Activated CD8-positive, alpha-beta memory T cell treated with anti-CD3 and anti-CD28 coated beads for 4 hours (primary cell): Measurements from ENCODE around the gene TRIM17.

ENCODE experiments used
- DNase-seq, 2 donors: peaks; one replicate each; pipeline ENCODE4 v3.0.0-alpha.2; 2020; ENCODE audit warnings: low read depth in 2 of 2

The TRIM17 gene

DNA sequence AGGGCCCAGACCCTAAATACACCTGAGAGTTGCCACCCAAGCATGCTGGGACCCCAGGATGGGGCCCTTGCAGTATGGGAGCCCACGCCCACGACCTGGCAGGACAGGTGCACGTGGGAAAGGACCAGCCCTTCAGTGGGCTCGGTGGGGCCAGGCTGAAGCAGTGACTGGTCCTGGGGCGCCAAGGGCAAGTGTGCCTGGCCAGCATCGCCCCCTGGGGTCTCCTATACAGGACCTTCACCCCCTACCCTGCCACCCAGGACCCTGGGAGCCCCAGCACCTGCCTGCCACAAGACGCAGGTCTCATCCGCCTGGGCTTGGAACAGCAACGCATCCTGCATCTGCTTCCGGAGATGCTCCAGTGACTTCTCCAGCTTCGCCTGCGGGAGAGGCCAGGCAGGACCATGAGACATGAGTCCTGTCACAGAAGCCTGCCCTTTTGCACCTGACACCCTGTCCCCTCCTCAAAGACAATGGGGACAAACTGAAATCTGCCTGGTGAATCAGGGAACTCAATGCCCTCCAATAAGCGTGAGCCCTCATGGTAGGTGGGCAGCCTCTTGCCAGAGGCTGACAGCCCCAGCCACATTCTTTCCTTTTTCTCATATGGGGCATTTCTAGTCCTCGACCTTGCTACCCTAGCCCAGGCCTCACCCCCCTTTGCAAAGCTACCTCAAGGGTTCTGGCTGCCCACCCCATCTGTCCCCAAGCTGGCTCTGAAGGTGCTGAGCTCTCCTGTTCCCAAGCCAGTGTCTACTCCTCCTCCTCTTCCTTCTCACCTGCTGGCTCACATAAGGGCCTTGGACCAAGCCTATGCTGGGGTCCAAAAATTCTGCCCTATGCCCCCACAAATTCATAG lies 14.7 kb downstream of the TRIM17 start:
- DNase-seq, result no peak

DNA sequence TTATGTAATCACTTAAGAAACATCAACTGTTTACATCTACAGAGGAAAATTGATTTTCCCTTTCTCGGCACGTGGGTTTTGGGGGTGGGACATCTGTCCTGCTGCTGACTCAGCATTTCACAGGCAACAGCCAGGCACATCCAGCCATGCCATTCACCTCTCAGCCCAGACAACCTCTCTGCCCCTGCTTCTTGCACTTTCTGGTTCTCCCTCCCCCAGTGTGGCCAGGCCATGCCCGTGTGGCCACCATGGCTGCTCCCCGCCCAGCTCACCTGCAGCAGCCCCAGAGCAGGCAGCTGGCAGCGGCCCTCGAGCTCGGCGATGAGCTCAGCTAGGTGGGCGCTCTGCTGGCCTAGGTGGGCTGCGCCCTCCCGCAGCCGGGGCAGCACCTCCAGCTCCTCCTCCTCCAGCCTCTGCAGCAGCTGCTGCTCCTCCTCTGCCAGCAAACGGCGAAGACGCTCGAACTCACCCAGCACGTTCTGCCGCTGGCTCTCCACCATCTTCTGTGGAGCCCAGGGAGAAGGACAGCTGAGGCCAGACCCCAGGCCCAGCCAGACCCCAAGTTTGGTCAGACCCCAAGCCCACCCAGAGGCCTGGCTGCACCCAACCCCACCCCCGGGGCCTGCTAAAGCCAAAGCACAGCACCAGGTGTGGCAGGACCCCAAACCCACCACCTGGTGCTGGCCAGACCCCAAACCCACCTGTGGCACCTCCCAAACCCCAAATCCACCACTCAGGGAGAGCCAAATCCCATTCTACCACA lies 15.8 kb downstream of the TRIM17 start:
- no peak for DNase-seq

DNA sequence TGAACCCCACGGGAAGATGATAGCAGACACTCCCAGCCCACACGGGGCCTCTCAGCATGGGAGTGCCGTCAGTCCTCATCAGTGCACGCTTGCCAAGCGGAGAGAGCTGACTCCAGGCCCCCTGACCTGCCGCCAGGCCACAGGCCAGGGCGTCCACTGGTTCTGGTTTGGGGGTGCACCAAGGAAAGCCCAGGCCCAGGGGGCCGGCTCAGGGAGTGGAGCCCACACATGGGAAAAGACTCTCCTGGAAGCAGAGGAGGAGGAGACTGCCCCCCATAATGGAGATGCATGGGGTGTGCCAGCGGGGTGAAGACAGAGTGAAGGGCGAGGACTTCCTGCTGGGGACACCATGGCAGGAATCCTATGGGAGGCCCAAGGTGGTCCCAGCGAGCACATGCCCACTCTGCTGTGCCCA lies 16.4 kb downstream of the TRIM17 start:
- DNase-seq, result no peak

DNA sequence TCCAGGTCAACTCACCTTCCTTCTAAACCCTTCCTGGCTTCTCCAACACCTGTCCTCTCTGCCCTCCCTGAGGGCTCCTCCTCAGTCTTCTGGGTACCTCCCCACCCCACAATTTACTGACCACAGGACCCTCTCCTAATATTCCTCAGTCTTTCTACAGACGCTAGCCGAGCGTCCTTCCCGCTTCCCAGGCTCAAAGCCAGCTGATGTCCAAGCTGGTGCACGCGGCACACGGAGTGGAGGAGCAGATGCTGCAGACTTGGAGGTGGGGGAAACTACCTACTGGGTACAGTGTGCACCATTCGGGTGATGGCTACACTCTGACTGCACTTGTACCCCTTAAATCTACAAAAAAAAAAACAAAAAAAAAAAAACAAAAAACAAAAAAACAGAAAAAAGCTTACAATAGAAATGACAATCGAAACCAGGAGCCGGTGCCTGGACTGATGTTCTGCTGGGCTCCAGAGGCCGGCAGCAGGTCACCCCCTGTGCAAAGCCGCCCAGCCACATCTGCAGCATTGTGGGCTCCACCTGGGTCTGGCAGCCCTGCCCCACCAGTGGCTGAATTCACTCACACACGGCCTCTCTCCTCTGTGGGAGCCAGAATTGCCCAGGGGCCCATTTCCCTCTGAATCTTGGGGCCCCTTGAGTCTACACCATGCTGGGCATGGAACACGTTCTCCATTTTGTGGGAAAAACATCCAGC lies 17.0 kb downstream of the TRIM17 start:
- DNase-seq, result no peak

DNA sequence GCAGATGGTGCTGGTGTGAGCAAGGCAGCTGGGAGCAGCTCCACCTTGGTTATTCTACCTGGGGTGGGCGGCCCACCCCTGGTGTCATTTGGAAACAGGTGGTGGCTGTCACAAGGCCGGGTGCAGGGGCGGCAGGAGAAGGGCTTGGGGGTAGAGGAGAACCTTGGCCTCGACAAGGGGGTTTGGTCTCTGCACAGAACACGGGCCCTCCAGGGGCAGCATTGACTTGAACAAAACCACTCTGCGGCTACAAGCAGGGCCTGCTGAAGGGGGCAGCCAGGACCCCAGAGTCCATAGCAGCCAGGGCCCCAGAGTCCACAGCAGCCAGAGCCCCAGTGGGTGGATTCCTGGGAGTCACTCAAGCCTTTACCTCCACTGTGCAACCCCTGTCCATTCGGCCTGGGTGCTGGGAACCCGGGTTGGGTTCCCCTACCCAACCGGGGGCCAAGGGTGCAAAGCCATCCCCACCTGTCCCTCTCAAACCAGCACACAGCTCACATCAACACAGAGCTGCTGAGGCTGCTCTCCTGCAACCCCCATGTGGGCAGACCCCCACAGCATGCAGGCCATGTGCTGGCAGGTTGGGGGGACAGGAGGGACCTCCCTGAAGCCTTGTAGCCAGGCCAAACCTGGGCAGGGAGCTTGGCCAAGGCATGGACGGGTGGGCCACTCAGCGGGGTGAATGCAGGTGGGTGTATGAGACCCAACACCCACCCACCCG lies 17.8 kb downstream of the TRIM17 start:
- DNase-seq, result no peak

DNA sequence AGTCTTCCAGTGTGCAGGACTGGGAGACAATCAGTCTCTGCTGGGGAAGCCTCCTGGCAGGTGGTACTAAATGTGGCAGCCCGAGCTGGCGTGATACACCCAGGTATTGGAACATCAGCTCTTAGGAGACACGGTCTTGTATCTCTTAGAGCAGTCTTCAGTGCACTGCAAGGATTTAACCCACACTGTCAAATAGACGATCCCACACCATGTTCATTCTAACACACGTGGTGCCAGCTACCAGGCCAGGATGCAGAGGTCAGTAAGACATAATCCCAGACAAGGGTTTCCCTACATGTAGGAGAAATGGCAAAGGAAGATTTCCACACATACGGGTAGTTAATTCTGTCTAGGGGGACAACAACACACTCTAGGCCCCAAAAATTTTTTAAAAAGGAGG lies 18.7 kb downstream of the TRIM17 start:
- no peak for DNase-seq

DNA sequence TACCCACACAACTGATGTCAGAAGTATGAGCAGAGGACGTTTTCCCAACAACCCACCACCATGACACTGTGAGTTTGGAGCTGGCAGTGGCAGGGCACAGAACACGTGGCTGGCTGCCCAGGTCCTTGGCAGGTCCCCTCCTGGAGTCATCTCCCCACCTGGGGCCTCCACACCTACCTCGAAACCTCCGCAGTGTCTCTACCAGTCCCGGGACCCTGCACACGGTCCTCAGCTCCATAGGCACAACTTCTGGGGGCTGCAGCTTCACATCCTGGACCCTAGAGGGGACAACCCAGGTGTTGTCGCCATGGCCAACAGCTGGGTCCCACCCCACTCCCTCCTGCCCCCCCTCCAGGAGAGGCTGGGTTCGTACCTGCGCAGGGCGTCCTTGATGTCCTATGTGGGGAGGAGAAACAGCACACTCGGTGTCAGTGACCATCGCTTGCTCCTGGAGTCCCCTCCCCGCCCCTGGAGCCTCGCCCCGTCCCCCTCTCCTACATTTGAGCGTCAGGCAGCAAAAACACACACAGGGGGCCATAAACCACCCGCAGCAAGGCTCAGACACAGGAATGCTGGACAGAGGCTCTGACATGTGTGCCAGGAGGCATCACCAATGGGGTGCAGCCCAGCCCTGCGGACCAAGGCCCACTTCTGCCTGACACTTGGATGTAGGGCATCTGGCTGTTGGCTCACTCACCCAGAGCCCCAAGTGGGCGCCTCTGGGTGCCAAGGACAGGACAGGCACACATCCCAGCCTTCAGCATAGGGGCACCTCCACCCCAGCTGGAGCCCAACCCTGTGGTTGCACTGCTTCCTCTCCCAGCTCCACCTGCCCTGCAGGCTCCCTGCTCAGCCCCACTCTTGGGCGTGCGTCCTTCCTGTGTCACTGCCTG lies 19.6 kb downstream of the TRIM17 start:
- no peak for DNase-seq

DNA sequence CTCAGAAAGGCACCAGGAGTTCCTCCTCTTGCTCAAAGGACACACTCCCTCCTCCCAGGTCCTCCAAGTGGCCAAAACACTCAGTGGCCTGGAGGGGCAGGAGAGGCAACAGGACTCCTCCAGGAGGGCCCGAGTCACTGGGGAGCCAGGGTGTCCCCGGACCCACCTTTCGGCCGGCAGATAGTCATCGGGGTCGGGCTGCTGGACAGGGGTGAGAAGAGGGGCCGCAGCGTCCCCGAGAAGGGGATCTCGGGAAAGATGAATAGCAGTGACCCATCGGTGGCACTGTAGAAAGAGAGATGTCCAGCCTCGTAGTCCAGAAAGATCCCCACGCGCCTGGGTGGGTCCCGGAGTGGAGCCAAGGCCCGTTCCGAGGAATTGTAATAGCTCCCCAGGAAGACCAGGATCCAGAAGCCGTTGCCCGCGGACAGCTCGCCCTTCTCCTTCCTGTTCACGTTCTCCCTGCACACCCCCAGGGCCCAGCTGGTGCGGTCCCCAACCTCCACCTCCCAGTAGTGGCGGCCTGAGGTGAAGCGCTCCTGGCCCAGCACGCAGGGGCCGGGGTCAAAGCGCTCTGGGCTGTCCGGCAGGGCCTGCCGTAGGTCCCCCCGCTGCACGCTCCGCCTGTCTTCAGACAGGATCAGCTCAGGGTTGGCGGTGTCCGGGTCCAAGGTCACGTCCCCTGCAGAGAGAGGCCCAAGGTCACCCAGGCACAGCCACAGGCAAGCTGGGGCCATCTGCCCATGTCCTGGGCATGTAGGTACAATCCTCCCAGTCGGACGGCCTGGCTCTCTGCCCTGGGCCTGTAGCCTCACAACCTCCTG lies 21.9 kb downstream of the TRIM17 start:
- no peak for DNase-seq

DNA sequence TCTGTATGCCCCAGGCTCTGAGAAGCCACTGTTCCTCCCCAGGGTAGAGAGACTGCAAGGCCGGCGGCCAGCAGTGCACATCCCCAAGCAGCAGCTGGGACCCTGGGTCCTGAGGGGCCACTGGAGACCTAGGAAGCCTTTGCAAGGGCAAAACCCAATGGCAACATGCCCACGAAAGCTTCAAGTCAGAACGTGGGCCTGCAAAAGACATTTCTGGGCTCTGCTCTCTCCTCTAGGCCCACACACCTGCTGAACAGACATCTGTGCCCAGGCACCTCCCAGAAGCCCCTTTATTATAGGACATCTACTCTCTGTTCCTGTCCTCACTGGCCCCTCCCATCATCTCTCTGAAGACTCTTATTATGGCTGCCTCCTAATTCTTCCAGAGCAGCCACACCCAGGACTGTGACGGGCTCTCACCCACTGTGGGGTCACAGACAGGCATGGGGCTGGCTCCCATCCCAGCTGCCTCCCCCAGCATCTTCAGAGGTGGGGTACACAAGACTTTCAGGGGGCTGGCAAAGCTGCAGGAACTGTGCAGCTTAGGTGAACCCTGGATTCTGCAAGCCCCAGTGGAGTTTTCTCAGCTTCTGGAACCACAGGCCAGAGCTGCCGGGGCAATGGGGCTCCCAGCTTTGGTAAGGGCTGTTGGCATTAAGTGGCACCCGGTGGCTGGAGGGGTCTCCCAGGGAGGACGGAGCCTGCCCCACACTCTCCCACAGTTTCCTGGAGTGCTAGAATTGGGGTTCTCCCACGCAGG lies 22.7 kb downstream of the TRIM17 start:
- no peak for DNase-seq

DNA sequence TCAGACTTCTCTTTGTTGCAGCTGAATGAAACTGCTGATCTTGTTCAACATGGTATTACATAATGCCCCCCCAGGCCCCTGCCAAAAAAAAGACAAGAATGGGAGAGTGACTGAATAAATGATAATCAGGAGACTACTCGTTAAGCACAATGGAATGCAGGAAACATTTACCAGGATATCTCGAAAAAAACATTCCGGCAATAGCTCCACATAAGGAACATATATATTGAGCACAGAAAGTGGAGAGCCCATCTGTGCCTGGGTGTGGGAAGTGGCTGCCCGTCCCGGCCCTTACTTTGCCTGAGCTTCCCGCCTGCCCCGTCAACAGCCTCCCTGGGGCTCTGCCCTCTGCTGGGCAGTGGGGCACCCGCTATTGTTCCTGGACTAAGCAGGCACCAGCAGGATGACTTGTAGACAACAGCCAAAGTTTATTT lies 23.4 kb downstream of the TRIM17 start:
- no peak for DNase-seq

DNA sequence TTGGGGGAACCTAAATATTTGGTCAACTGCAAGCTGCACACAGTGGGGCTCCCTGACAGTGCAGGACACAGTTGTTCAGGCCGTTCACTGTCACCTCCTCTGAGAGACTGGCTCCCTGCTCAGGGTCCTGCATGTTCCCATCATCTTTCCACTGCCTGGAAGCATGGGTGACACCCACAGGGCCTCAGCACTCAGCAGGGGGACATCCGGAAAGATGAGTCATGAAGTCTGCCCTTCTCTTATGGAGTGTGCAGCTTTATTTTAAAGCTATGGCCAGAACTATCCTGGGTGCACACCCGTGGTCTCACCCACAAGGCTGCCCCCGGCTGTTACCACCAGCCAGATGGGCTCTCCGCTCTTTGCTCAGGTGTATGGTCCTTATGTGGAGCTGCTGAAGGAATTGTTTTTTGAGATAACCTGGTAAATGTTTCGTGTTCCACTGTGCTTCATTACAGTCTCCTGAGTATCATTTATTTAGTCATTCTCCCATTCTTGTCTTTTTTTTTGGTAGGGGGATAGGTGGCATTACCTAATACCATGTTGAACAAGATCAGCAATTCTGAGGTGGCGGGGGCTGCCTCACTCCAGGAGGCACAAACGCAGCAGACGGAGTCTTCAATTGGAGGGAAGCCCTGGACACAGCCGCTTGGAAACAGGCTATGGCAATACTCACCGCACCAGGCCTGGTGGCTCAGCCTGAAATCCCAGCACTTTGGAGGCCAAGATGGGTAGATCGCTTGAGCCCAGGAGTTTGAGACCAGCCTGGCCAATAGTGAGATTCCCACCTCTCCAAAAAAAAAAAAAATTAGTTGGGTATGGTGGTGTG lies 24.3 kb downstream of the TRIM17 start:
- no peak for DNase-seq

DNA sequence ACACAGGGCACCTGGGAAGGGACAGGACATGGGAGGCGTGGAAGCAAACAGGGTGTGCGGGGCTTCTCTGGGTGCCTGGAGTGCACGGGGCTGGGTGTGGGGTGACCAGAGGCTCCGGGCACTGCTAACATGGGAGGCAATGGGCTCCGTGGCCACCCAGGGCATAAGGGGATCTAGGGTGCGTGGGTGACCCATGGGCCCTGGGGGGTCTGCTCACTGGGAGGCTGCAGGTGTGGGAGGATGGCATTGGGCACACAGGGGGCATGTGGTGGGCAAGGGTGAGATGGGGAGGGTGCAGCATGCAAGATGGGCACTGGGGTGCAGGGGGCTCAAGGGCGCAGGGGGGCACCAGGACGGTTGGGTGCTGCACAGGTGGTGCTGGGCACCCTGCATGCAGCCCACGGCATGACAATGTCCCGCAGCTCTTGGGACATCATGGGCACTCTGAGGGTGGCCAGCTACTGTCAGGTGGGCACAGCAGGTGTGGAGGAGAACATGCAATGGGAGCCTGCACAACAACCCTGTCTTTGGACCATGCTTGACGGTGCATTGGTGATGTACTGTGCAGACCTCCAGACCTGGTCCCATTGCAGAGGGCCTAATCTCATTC lies 25.1 kb downstream of the TRIM17 start:
- no peak for DNase-seq

DNA sequence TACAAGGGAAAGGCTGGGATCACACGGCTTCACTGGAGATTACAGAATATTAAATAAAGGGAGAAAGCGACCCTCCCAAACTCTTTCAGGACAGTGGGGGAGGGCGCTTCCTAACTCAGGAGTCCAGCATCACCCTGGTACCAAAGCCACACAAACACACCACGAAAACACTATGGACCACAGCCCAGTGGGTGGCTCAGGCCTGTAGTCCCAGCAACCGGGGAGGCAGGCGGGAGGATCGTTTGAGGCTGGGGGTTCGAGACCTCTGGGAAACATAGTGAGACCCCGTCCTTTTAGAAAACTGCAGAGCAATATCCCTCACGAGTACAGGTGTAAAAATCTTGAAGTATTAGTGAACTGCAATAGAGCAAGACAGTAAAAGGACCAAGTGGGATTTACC lies 26.0 kb downstream of the TRIM17 start:
- DNase-seq, result no peak

DNA sequence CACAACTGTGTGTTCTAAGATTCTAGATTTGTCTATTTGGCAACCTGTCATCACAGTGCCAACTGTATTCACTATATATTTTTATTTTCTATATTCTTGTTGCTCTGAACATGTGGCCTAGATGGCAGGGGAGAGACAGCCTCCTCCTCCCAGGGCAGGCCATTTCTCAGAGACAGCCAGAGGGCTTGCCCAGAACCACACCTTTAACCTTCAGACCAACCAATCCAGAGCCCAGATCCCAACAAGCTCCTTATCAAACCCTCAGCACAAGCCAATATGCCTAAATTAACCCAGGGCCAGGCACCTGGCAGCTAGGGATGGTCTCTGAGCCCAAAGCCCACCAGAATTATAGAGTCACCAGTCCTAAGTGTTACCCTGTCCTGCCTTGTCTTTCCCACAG lies 29.3 kb downstream of the TRIM17 start:
- DNase-seq, result no peak

DNA sequence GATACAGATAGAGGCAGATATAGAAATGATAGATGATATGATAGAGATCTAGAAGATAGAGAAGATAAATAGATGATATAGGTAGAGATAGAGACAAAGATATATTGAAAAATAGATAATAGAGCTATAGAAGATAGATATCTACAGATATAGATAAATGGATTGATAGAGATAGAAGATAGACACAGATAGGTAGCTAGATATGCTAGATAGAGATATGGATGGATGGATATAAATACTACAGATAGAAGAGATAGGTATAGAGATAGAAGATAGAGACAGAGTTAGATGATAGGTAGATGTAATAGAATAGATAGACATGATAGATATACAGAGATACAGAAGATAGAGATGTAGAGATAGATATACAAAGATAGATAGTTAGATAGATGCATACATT lies 31.4 kb downstream of the TRIM17 start:
- no peak for DNase-seq

DNA sequence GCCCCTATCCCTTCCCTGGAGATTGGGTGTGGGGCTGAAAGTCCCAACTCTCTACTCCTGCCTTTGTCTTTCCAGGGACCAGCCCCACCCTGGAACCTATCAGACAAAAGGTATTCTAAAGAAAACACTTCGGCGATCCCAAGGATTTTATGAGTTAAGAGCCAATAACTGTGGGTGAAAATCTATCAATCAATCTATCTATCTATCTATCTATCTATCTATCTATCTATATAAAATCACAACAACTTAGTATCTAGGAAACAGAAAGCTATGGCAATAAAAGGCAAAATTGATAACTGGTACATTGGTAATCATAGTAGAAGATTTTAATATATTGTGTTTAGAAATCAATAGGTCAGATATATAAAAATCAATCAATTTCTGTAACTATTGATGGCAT lies 32.9 kb downstream of the TRIM17 start:
- DNase-seq, result no peak

DNA sequence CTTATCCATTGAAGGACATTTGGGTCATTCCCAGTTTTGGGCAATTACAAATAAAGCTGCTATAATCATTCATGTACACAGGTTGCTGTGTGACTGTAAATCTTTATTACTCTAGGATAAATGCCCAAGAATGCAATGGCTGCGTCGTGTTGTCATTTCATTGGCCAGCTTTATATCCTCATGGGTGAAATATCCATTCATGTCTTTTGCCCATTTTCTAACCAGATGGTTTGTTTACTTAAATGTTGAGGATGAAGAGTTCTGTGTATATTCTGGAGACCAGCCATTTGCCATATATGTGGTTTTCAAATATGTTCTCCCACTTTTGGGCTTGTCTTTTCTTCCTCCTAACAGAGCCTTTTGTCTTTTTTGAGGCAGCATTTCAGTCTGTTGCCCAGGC lies 35.3 kb downstream of the TRIM17 start:
- DNase-seq, result no peak

DNA sequence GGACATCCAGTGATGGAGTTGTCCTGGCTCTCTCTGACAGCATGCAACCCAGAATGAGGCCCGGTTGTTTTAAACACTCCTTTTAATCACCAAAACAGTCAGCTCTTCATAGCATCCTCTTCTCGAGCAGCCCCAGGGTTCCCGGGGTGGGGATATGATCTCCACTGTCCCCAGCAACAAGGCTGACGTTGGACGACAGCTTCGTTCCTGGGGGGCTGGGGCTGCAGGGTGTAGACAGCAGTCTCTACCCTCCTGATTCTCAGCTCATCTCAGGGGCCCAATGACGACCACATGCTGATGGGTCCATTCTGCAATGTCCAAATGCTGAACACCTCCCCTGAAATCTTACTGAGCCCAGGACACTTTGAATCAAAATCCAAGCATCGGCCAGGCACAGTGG lies 37.0 kb downstream of the TRIM17 start:
- DNase-seq, result no peak
